HG03108 (cell line): ENCODE results near the gene TIA1.
"Not testable (repeated sequence)": the region's sequence is repeated elsewhere in the genome, so short reads cannot be mapped to it uniquely, and the experiment has no call there.

Experiments
- ATAC-seq: cut with Tn5 transposase; IDR thresholded peaks from one replicate; pipeline ENCODE4 v1.9.1; 2021; ENCODE audit warnings: moderate library complexity; ENCODE audit not compliant: unreplicated experiment

Gene TIA1

DNA sequence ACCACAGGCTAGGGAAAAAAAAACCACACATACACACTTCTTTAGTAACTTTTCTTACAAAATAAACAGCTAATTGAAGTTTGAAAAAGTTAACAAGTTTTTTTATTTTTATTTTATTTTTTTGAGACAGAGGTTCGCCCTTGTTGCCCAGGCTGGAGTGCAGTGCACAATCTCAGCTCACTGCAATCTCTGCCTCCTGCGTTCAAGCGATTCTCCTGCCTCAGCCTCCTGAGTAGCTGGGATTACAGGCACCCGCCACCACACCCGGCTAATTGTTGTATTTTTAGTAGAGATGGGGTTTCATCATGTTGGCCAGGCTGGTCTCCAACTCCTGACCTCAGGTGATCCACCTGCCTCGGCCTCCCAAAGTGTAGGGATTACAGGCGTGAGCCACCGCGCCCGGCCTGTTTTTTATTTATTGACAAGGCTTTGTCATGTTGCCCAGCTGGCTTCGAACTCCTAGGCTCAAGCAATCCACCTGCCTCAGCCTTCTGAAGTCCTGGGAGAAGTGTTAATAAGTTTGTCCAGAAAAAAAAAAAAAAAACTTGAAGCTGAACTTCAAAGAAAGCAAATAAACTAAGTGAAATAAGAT, 78.7 kb downstream of the TIA1 start:
- not testable (repeated sequence) for ATAC-seq

DNA sequence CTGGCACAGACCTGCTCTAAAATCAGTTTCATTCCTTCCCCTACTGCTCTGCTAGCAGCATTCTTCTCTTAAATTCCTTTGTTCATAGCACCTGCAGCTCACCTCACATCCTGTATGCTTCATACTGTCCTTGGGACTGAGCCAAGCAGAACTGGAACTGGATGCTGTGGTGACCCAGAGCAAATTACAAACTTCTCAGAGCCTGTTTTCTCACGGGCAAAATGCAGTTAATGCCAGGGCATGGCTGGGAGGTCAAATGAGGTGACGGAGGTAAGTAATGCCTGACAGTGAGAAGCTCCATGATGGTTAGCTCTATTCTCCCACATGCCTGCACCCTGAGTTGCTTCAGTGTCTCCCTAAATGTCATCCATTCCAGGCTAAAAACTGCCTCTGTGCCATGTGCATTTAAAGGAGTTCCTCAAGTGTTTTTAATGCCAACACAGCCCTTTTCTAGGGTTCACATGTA, 87.3 kb downstream of the TIA1 start:
- ATAC-seq, result peak; percentile 96

DNA sequence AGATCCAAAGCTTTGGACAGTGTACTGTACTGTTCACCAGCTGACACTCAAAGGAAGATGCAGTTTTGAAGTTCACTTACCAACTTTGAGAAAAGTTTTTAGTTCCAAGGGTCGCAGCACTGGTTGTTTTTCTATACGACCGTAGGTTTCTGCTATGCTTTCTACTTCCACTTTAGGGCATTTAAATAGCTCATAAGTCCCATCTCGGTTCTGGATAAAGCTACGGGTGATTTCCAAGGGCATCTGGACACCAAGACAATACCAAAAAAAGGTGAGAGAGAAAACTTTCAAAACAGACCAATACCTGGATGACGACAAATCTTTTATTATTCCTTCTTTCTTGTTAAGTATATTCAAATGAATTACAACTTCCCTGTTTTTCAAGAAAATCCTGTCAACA, 87.9 kb downstream of the TIA1 start:
- ATAC-seq, result no peak
